H1 (cell line): Measurements from ENCODE around the gene POU6F2. TPM values are rescaled to one million over a fixed set of nuclear protein-coding genes. Genes with fewer than 3 reads are reported as not detected.

Source experiments
- CTCF ChIA-PET: fragments of 300-600 bp; sonication (Branson Sonifier 250); formaldehyde crosslinking; loops from one replicate; lab custom pipeline; 2021; ENCODE audit not compliant: partially characterized antibody; lab: Charles Lee
- POLR2A ChIA-PET: fragments of 300-600 bp; sonication (Branson Sonifier 250); formaldehyde crosslinking; loops from one replicate; lab custom pipeline; 2021; ENCODE audit warnings: inconsistent platforms; ENCODE audit not compliant: partially characterized antibody; lab: Charles Lee
- DNase-seq, 2 experiments: peaks; one replicate each; pipeline versions ENCODE4 v3.0.0 to v3.0.0-alpha.2; 2010 to 2022; ENCODE audit warnings: low spot score in 2 of 2, low read depth in 1 of 2, mixed read lengths in 1 of 2
- FAIRE-seq: peaks from 2 replicates; lab custom pipeline; 2011; peaks lifted over from hg19 to GRCh38; lab: Jason Lieb, UNC
- H2AFZ ChIP-seq: 2 replicates; pipeline ENCODE4 v1.8.1; 2012; ENCODE audit warnings: low read length, inconsistent platforms
- H2AK5ac ChIP-seq: 2 replicates; pipeline ENCODE4 v1.6.1; 2013; ENCODE audit warnings: low read depth, low read length
- H2BK120ac ChIP-seq: replicated peaks from 2 replicates; pipeline ENCODE3; 2013; ENCODE audit warnings: low read depth, low read length, inconsistent platforms
- H2BK12ac ChIP-seq: 2 replicates; pipeline ENCODE4 v1.6.1; 2013; ENCODE audit warnings: low read depth, low read length
- H2BK15ac ChIP-seq: 2 replicates; pipeline ENCODE4 v1.6.1; 2013; ENCODE audit warnings: low read length
- H2BK20ac ChIP-seq: 2 replicates; pipeline ENCODE4 v1.6.1; 2013; ENCODE audit warnings: low read length
- H2BK5ac ChIP-seq: 2 replicates; pipeline ENCODE4 v1.6.1; 2013; ENCODE audit warnings: low read depth, low read length
- H3K14ac ChIP-seq: 2 replicates; pipeline ENCODE4 v1.6.1; 2013; ENCODE audit warnings: inconsistent platforms; ENCODE audit not compliant: insufficient read length
- H3K18ac ChIP-seq: 2 replicates; pipeline ENCODE4 v1.6.1; 2013; ENCODE audit warnings: low read length; ENCODE audit errors: extremely low read depth
- H3K23ac ChIP-seq: 2 replicates; pipeline ENCODE4 v1.6.1; 2013; ENCODE audit warnings: inconsistent platforms; ENCODE audit not compliant: insufficient read length
- H3K23me2 ChIP-seq: 2 replicates; pipeline ENCODE4 v1.6.1; 2013; ENCODE audit warnings: low read depth, low read length
- H3K27ac ChIP-seq: 2 replicates; pipeline ENCODE4 v1.6.1; 2011; ENCODE audit warnings: low read depth, low read length, inconsistent platforms
- H3K27me3 ChIP-seq, 4 experiments: replicated peaks in 1 of 4; 1 replicate in 1 of 4; 2 replicates in 3 of 4; pipeline versions ENCODE4 v1.6.1 to v1.8.1; 2011 to 2013; ENCODE audit warnings: low read length in 3 of 4, mild to moderate bottlenecking in 3 of 4, inconsistent platforms in 2 of 4, mixed read lengths in 2 of 4, moderate library complexity in 1 of 4; ENCODE audit not compliant: control insufficient read depth in 3 of 4, insufficient read depth in 3 of 4; ENCODE audit errors: extremely low read depth in 1 of 4
- H3K36me3 ChIP-seq, 4 experiments: 2 replicates each; pipeline versions ENCODE4 v1.6.1 to v1.8.1; 2011 to 2013; ENCODE audit warnings: mild to moderate bottlenecking in 4 of 4, low read length in 3 of 4, moderate library complexity in 2 of 4, control low read depth in 1 of 4, inconsistent platforms in 1 of 4; ENCODE audit not compliant: insufficient read depth in 4 of 4, control insufficient read depth in 2 of 4
- H3K4ac ChIP-seq: replicated peaks from 2 replicates; pipeline ENCODE3; 2013; ENCODE audit warnings: low read length, low read depth, mixed read lengths, inconsistent platforms; ENCODE audit not compliant: insufficient read length
- H3K4me1 ChIP-seq, 4 experiments: replicated peaks in 1 of 4; 1 replicate in 1 of 4; 2 replicates in 3 of 4; pipeline versions ENCODE4 v1.6.1 to v1.8.1; 2011 to 2013; ENCODE audit warnings: low read length in 3 of 4, inconsistent platforms in 2 of 4, mixed read lengths in 1 of 4; ENCODE audit not compliant: insufficient read depth in 4 of 4, control insufficient read depth in 3 of 4
- H3K4me2 ChIP-seq, 2 experiments: 2 replicates each; pipeline versions ENCODE4 v1.6.1 to v1.8.1; 2011 to 2013; ENCODE audit warnings: low read depth in 2 of 2, low read length in 2 of 2, control low read depth in 1 of 2, inconsistent platforms in 1 of 2, mild to moderate bottlenecking in 1 of 2; ENCODE audit not compliant: insufficient read depth in 1 of 2
- H3K4me3 ChIP-seq, 4 experiments: fragments of 200-600, 300-600 bp in 1 of 4; sonication (generic), shearing (Covaris generic), sonication (Bioruptor Twin) in 1 of 4; 2 replicates each; pipeline versions ENCODE4 v1.5.1 to v1.8.1; 2011 to 2016; ENCODE audit warnings: low read length in 4 of 4, low read depth in 3 of 4, control low read depth in 2 of 4, inconsistent platforms in 2 of 4, mild to moderate bottlenecking in 2 of 4, mixed read lengths in 1 of 4, moderate library complexity in 1 of 4; ENCODE audit not compliant: insufficient read depth in 2 of 4; ENCODE audit errors: extremely low read depth in 1 of 4
- H3K56ac ChIP-seq: replicated peaks from 2 replicates; pipeline ENCODE3; 2013; ENCODE audit warnings: low read depth, mild to moderate bottlenecking, mixed read lengths, low read length, inconsistent platforms; ENCODE audit not compliant: insufficient read length
- H3K79me1 ChIP-seq: 2 replicates; pipeline ENCODE4 v1.6.1; 2013; ENCODE audit warnings: low read depth, low read length, control low read depth
- H3K79me2 ChIP-seq, 2 experiments: 2 replicates each; pipeline versions ENCODE4 v1.6.1 to v1.8.1; 2012 to 2013; ENCODE audit warnings: low read length in 2 of 2, mild to moderate bottlenecking in 2 of 2, inconsistent platforms in 1 of 2; ENCODE audit not compliant: insufficient read depth in 2 of 2, control insufficient read depth in 1 of 2
- H3K9ac ChIP-seq, 4 experiments: replicated peaks in 1 of 4; 1 replicate in 1 of 4; 2 replicates in 3 of 4; pipeline versions ENCODE4 v1.6.1 to v1.8.1; 2011 to 2013; ENCODE audit warnings: low read depth in 3 of 4, low read length in 3 of 4, control low read depth in 2 of 4, mild to moderate bottlenecking in 2 of 4, moderate library complexity in 2 of 4, inconsistent platforms in 1 of 4; ENCODE audit errors: extremely low read depth in 1 of 4
- H3K9me3 ChIP-seq, 2 experiments: 2 replicates each; pipeline versions ENCODE4 v1.6.1 to v1.8.1; 2012 to 2013; ENCODE audit warnings: mild to moderate bottlenecking in 2 of 2, moderate library complexity in 2 of 2, control low read depth in 1 of 2, inconsistent platforms in 1 of 2, low read depth in 1 of 2, low read length in 1 of 2, mixed read lengths in 1 of 2; ENCODE audit not compliant: insufficient read depth in 2 of 2
- H4K20me1 ChIP-seq, 2 experiments: replicated peaks in 1 of 2; 2 replicates each; pipeline versions ENCODE3 to v1.8.1; 2011 to 2013; ENCODE audit warnings: inconsistent platforms in 2 of 2, low read length in 2 of 2, mild to moderate bottlenecking in 1 of 2; ENCODE audit not compliant: insufficient read depth in 2 of 2, control insufficient read depth in 1 of 2
- H4K5ac ChIP-seq: 2 replicates; pipeline ENCODE4 v1.6.1; 2013; ENCODE audit warnings: low read length, low read depth, mixed read lengths, inconsistent platforms; ENCODE audit not compliant: insufficient read length
- H4K8ac ChIP-seq: 2 replicates; pipeline ENCODE4 v1.8.0; 2013; ENCODE audit warnings: mild to moderate bottlenecking, moderate library complexity, low read length, inconsistent platforms; ENCODE audit not compliant: insufficient read depth; ENCODE audit errors: extremely low read depth
- H4K91ac ChIP-seq: replicated peaks from 2 replicates; pipeline ENCODE3; 2013; ENCODE audit warnings: low read length, mixed read lengths, inconsistent platforms; ENCODE audit not compliant: insufficient read length
- BCL11A ChIP-seq, 2 experiments: IDR thresholded peaks; one replicate each; pipeline ENCODE4 v1.6.1; 2011; ENCODE audit warnings: low read depth in 2 of 2, low read length in 2 of 2, mild to moderate bottlenecking in 2 of 2
- KDM1A ChIP-seq: fragments of 200-600, 300-600 bp; sonication (generic); IDR thresholded peaks from 2 replicates; pipeline ENCODE4 v1.7.1; 2016; ENCODE audit warnings: mild to moderate bottlenecking, low read length, borderline replicate concordance
- RFX5 ChIP-seq: IDR thresholded peaks from 2 replicates; pipeline ENCODE4 v1.6.1; 2011; ENCODE audit warnings: low read depth, low read length, improper control_type of control experiment, borderline replicate concordance
- SP2 ChIP-seq: IDR thresholded peaks from 2 replicates; pipeline ENCODE4 v1.6.1; 2012; ENCODE audit warnings: mild to moderate bottlenecking, low read length, inconsistent platforms
- WGBS, 2 experiments: shearing (Covaris generic) in 1 of 2; methylation state at CpG; one replicate each; pipeline versions ENCODE4 v1.1.6 to v1.1.7; 2013 to 2015; ENCODE audit warnings: low lambda C conversion rate in 2 of 2, mixed read lengths in 2 of 2, inconsistent platforms in 1 of 2, low coverage in 1 of 2, missing lambda C conversion rate in 1 of 2; ENCODE audit not compliant: insufficient replicate concordance in 2 of 2, insufficient coverage in 1 of 2, insufficient read length in 1 of 2; ENCODE audit errors: extremely low coverage in 1 of 2, missing lambda C conversion rate in 1 of 2; 5-methylcytosine and 5-hydroxymethylcytosine counted together
- polyA plus RNA-seq, 7 experiments: library from polyadenylated mRNA; depleted of rRNA in 3 of 7; stranded (reverse) in 5 of 7; unstranded in 2 of 7; fragments of >200 nt in 5 of 7; fragments of 200-250 nt in 2 of 7; gene quantifications; 1 replicate in 5 of 7; 2 replicates in 1 of 7; 4 replicates in 1 of 7; pipeline versions ENCODE4 v1.2.1 to v1.2.3, GENCODE V29; 2011 to 2013; ENCODE audit warnings: missing spikeins in 2 of 7, mixed read lengths in 2 of 7
- total RNA-seq: library from RNA; stranded (reverse); fragmentation: NEBNext Ultra II Directional; extraction: Animal tissue kit (Norgen Biotek cat#: 25700); gene quantifications from 2 replicates; pipeline ENCODE4 v1.2.1, GENCODE V29; 2021
- TF ChIP-seq, protein P1 (sequence below): IDR thresholded peaks from 2 replicates; pipeline ENCODE4 v1.6.1; 2011; ENCODE audit warnings: low read length, improper control_type of control experiment

The POU6F2 gene
- total and polyA plus RNA-seq, 2 of the 8 experiments (the other 6 are each of a cell fraction or from before 2014, with no cell fraction given), result 1.1 to 2.0 TPM

DNA sequence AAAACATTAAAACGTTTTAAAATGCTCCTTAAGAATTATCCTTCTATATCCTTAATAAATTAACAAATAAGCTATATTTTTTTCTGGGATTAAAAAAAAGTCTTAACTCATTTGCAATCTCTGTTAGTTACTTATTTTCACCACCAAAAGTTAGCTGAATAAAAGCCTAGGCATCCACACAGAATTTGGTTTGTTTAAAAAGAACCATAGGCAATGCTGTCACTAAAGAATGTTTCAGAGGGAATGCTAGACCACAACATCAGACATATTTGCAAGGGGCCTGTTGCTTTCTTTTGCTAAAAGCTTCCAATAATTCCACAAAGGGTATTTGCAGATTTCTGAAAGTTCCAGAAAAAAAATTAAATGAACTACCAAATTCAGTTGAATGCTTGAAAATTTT lies 244.2 kb downstream of the POU6F2 start:
- H3K9ac ChIP-seq, result no peak overlapping the region
- no peaks in the 10 kb centered on the region for H3K36me3 ChIP-seq
- TF ChIP-seq SP2 (no peak), RFX5 (no peak), KDM1A (no peak), BCL11A (IDR thresholded peaks at IDR 0.05; ENCODE audit: low read depth in 2 of 2, low read length in 2 of 2) (no peak)
- TF ChIP-seq, protein P1, sequence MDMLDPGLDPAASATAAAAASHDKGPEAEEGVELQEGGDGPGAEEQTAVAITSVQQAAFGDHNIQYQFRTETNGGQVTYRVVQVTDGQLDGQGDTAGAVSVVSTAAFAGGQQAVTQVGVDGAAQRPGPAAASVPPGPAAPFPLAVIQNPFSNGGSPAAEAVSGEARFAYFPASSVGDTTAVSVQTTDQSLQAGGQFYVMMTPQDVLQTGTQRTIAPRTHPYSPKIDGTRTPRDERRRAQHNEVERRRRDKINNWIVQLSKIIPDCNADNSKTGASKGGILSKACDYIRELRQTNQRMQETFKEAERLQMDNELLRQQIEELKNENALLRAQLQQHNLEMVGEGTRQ, result no peak
- H3K79me1 ChIP-seq, result no peaks in the 10 kb centered on the region
- DNase-seq (no peak), FAIRE-seq (no peak)
- H2BK20ac ChIP-seq, result no peak overlapping the region
- H3K23ac ChIP-seq, result no peak overlapping the region
- H3K4ac ChIP-seq, result no peak overlapping the region
- no peak overlapping the region for H3K18ac ChIP-seq
- no peak overlapping the region for H3K27ac ChIP-seq
- no peak overlapping the region for H4K91ac ChIP-seq
- H2AFZ ChIP-seq, result no peak overlapping the region
- WGBS, 2 experiments, result 85% methylated on average over 1 of the region's 1 CpG; no CpG with 5 or more reads in 1 of the 2 experiments
- H2BK15ac ChIP-seq, result no peak overlapping the region
- H3K4me3 ChIP-seq, result no peak overlapping the region
- ChIA-PET CTCF (interaction anchor here (1.5 to 2.3 kb wide), 2 partner anchors 10 to 15 kb away, joined by 3 to 6 read pairs; no protein-coding TSS in a partner anchor), POLR2A (no interaction called here)
- H3K9me3 ChIP-seq, result no peaks in the 10 kb centered on the region
- H4K8ac ChIP-seq, result no peak overlapping the region
- no peak overlapping the region for H3K4me2 ChIP-seq
- no peak overlapping the region for H3K56ac ChIP-seq
- H3K27me3 ChIP-seq, result no peaks in the 10 kb centered on the region
- H4K5ac ChIP-seq, result no peak overlapping the region
- H3K23me2 ChIP-seq, result no peaks in the 10 kb centered on the region
- no peak overlapping the region for H2AK5ac ChIP-seq
- H4K20me1 ChIP-seq, result no peaks in the 10 kb centered on the region
- no peaks in the 10 kb centered on the region for H3K79me2 ChIP-seq
- no peak overlapping the region for H2BK12ac ChIP-seq
- H3K14ac ChIP-seq, result no peak overlapping the region
- no peak overlapping the region for H2BK5ac ChIP-seq
- no peaks in the 10 kb centered on the region for H3K4me1 ChIP-seq
- no peak overlapping the region for H2BK120ac ChIP-seq
